ENCODE measurements around the gene NBPF12.
"Not testable (repeated sequence)": the region's sequence is repeated elsewhere in the genome, so short reads cannot be mapped to it uniquely, and the experiment has no call there.

The NBPF12 gene

GRCh38 chr1:146972681-146973080 lies 34.6 kb downstream of the NBPF12 start:
- not testable (repeated sequence) for H3K4me3 ChIP-seq (ENCODE audit: low read depth, low read length)

GRCh38 chr1:146985855-146986254 lies 47.7 kb downstream of the NBPF12 start:
- not testable (repeated sequence) for H3K4me3 ChIP-seq (ENCODE audit: low read depth, low read length)

GRCh38 chr1:146986450-146986849 lies 48.3 kb downstream of the NBPF12 start:
- H3K4me3 ChIP-seq (ENCODE audit: low read depth, low read length): not testable (repeated sequence)

- H3K4me3 ChIP-seq (ENCODE audit: low read depth, low read length): not testable (repeated sequence)
These were observed 49.4 kb downstream of the NBPF12 start for GRCh38 chr1:146987502-146987901.

- H3K4me3 ChIP-seq (ENCODE audit: low read depth, low read length): not testable (repeated sequence)
These were observed 51.3 kb downstream of the NBPF12 start for GRCh38 chr1:146989455-146989854.

GRCh38 chr1:147008495-147008894 lies 70.4 kb downstream of the NBPF12 start:
- H3K4me3 ChIP-seq (ENCODE audit: low read depth, low read length): not testable (repeated sequence)

- H3K4me3 ChIP-seq (ENCODE audit: low read depth, low read length): not testable (repeated sequence)
These were observed 88.9 kb downstream of the NBPF12 start for GRCh38 chr1:147026975-147027374.

- H3K4me3 ChIP-seq (ENCODE audit: low read depth, low read length): not testable (repeated sequence)
These were observed 92.0 kb downstream of the NBPF12 start for GRCh38 chr1:147030066-147030653.

GRCh38 chr1:147039916-147040315 lies 101.8 kb downstream of the NBPF12 start:
- H3K4me3 ChIP-seq (ENCODE audit: low read depth, low read length): no peak overlapping the region

- not testable (repeated sequence) for H3K4me3 ChIP-seq (ENCODE audit: low read depth, low read length)
These were observed 104.8 kb downstream of the NBPF12 start for GRCh38 chr1:147042891-147043290.

- not testable (repeated sequence) for H3K4me3 ChIP-seq (ENCODE audit: low read depth, low read length)
These were observed 106.4 kb downstream of the NBPF12 start for GRCh38 chr1:147044511-147044910.
